HEK293 (cell line): Measurements from ENCODE around the gene TMIGD1.

Source experiments
- TCF7L2 ChIP-seq: IDR thresholded peaks from 2 replicates; pipeline ENCODE4 v1.6.1; 2011; ENCODE audit warnings: low read depth, mild to moderate bottlenecking, inconsistent platforms, low read length, moderate library complexity, borderline replicate concordance
- ZNF202 ChIP-seq: fragments of 450-650 bp; formaldehyde crosslinking; IDR thresholded peaks from 2 replicates; pipeline ENCODE4 v1.5.1; 2016; ENCODE audit warnings: missing biosample characterization, missing genetic modification characterization, borderline replicate concordance

DNA sequence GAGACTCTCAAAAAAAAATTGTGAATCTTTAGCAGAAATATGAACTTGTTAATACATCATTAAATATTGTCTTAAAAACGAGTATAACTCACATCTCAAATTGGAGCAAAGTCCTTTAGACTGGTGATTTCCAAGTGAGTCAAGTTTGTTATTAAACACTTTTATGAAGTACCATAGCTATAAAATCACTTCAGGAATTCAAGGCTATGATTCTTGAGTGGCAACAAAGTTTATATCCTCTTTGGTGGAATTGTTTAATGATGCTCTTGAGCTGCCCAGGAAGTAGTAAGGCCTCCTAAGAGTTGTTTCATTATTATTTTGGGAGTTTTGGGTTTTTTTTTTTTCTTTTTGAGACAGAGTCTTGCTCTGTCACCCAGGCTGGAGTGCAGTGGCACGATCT is 25.5 kb downstream of the TMIGD1 start:
- TF ChIP-seq ZNF202 (tag by site-specific recombination) (no peak), TCF7L2 (no peak)
